Ascending aorta (tissue), 2 donors: ENCODE data around the gene PHLDB3. TPM values are rescaled to one million over a fixed set of nuclear protein-coding genes. Genes with fewer than 3 reads are reported as not detected.

Source experiments
- DNase-seq, 2 donors: peaks; one replicate each; pipeline ENCODE4 v3.0.0-alpha.2; 2019; ENCODE audit warnings: low spot score in 2 of 2
- H3K27ac ChIP-seq, 2 donors: fragments of 200-600 bp; sonication (generic); one replicate each; pipeline ENCODE4 v1.5.1; 2016 to 2017; ENCODE audit warnings: mild to moderate bottlenecking in 1 of 2
- H3K27me3 ChIP-seq: fragments of 200-600 bp; sonication (generic); one replicate; pipeline ENCODE4 v1.5.1; 2017
- H3K36me3 ChIP-seq, 2 donors: fragments of 200-600 bp; sonication (generic); one replicate each; pipeline ENCODE4 v1.5.1; 2016
- H3K4me1 ChIP-seq, 2 donors: fragments of 200-600 bp; sonication (generic); one replicate each; pipeline ENCODE4 v1.5.1; 2016 to 2017; ENCODE audit warnings: mild to moderate bottlenecking in 1 of 2
- H3K4me3 ChIP-seq, 2 donors: fragments of 200-600 bp; sonication (generic); one replicate each; pipeline ENCODE4 v1.5.1; 2016 to 2017; ENCODE audit warnings: mild to moderate bottlenecking in 1 of 2
- H3K9me3 ChIP-seq, 2 donors: fragments of 200-600 bp; sonication (generic); one replicate each; pipeline ENCODE4 v1.5.1; 2016
- CTCF ChIP-seq, 3 experiments: fragments of 200-600 bp in 2 of 3; fragments of 450-650 bp in 1 of 3; sonication (generic) in 2 of 3; IDR thresholded peaks; one replicate each; pipeline ENCODE4 v1.5.1; 2016 to 2019; ENCODE audit warnings: antibody characterized with exemption in 3 of 3, mild to moderate bottlenecking in 1 of 3, moderate library complexity in 1 of 3
- intact Hi-C: fragments of 100-400 bp; cut with DNase I; formaldehyde crosslinking; loops from one replicate; pipeline ENCODE4 v1.15.1; 2023
- total RNA-seq: library from RNA; depleted of rRNA; stranded (reverse); fragments of >200 nt; gene quantifications from one replicate; pipeline ENCODE4 v1.1.0, GENCODE V29; 2016

Gene PHLDB3
- 1.8 TPM for total RNA-seq

- peak in 1 of 2 donors; percentile 69 for DNase-seq
- intact Hi-C loops, result loop anchor here (1.0 to 2.0 kb wide), 5 partner anchors 22 to 57 kb away; partner anchors contain the start of genes ETHE1 and ZNF575
- no peaks in the 10 kb centered on the region for H3K9me3 ChIP-seq
- H3K4me1 ChIP-seq, result peaks cover 3 to 8% of the 10 kb centered on the region in 2 donors
- peak in 1 of 3 experiments; percentile 7 for TF ChIP-seq CTCF (IDR thresholded peaks at IDR 0.05)
- H3K27ac ChIP-seq, result peak within 1 kb of the TSS; percentile 87
- peaks cover 5 to 14% of the 10 kb centered on the region in 2 donors for H3K36me3 ChIP-seq
- no peaks in the 10 kb centered on the region for H3K27me3 ChIP-seq
- peak within 1 kb of the TSS; percentile 75 to 78 for H3K4me3 ChIP-seq
These were observed at the start of gene PHLDB3 for GRCh38 chr19:43504426-43505185. TSS of gene PHLDB3 (minus strand) at chr19:43504746. CDS start at chr19:43504118, 628 bp downstream.

GRCh38 chr19:43553656-43554055 lies 49.1 kb upstream of the PHLDB3 start:
- Histone ChIP-seq H3K9me3 (no peaks in the 10 kb centered on the region), H3K4me1 (no peaks in the 10 kb centered on the region), H3K27me3 (no peaks in the 10 kb centered on the region), H3K4me3 (no peak overlapping the region), H3K27ac (no peak overlapping the region), H3K36me3 (peaks cover 45 to 81% of the 10 kb centered on the region in 2 donors)
- DNase-seq, result no peak
- intact Hi-C loops, result no loop called here
- no peak for TF ChIP-seq CTCF (IDR thresholded peaks at IDR 0.05)

- no peaks in the 10 kb centered on the region for H3K27me3 ChIP-seq
- intact Hi-C loops, result no loop called here
- no peaks in the 10 kb centered on the region for H3K4me1 ChIP-seq
- no peaks in the 10 kb centered on the region for H3K9me3 ChIP-seq
- no peak overlapping the region for H3K4me3 ChIP-seq
- no peak for TF ChIP-seq CTCF (IDR thresholded peaks at IDR 0.05)
- peaks cover 41 to 74% of the 10 kb centered on the region in 2 donors for H3K36me3 ChIP-seq
- DNase-seq, result no peak
- no peak overlapping the region for H3K27ac ChIP-seq
These were observed 48.1 kb upstream of the PHLDB3 start for GRCh38 chr19:43552616-43553015.

- no peak overlapping the region for H3K27ac ChIP-seq
- no peaks in the 10 kb centered on the region for H3K4me1 ChIP-seq
- H3K36me3 ChIP-seq, result peaks cover 41 to 69% of the 10 kb centered on the region in 2 donors
- TF ChIP-seq CTCF (IDR thresholded peaks at IDR 0.05), result no peak
- no peak for DNase-seq
- no peak overlapping the region for H3K4me3 ChIP-seq
- H3K9me3 ChIP-seq, result no peaks in the 10 kb centered on the region
- intact Hi-C loops, result no loop called here
- no peaks in the 10 kb centered on the region for H3K27me3 ChIP-seq
These were observed 47.6 kb upstream of the PHLDB3 start for GRCh38 chr19:43552198-43552450.

- TF ChIP-seq CTCF (IDR thresholded peaks at IDR 0.05), result no peak
- intact Hi-C loops, result no loop called here
- no peaks in the 10 kb centered on the region for H3K4me1 ChIP-seq
- H3K9me3 ChIP-seq, result no peaks in the 10 kb centered on the region
- H3K27ac ChIP-seq, result no peak overlapping the region
- DNase-seq, result no peak
- H3K36me3 ChIP-seq, result peaks cover 44 to 69% of the 10 kb centered on the region in 2 donors
- no peaks in the 10 kb centered on the region for H3K27me3 ChIP-seq
- H3K4me3 ChIP-seq, result no peak overlapping the region
These were observed 47.1 kb upstream of the PHLDB3 start for GRCh38 chr19:43551399-43552197.
